HL-60 (cell line): ENCODE measurements around the gene OSBPL3.
"Not testable (repeated sequence)": the region's sequence is repeated elsewhere in the genome, so short reads cannot be mapped to it uniquely, and the experiment has no call there.

ENCODE experiments used
- DNase-seq, 2 experiments: peaks; one replicate each; pipeline ENCODE4 v3.0.0-alpha.2; 2010 to 2020; ENCODE audit warnings: low read depth in 1 of 2, low spot score in 1 of 2
- H3K27ac ChIP-seq: fragments of 250-450 bp; sonication (Bioruptor Pico); replicated peaks from 2 replicates; pipeline ENCODE4 v1.5.1; 2020; ENCODE audit warnings: mild to moderate bottlenecking, moderate library complexity
- H3K27me3 ChIP-seq: fragments of 250-450 bp; sonication (Bioruptor Pico); 2 replicates; pipeline ENCODE4 v1.5.1; 2021; ENCODE audit warnings: mild to moderate bottlenecking, moderate library complexity; ENCODE audit not compliant: insufficient read depth, poor library complexity, severe bottlenecking
- H3K4me3 ChIP-seq: replicated peaks from 2 replicates; pipeline ENCODE4 v1.5.1; 2011; ENCODE audit warnings: mild to moderate bottlenecking, control low read depth, low read length; ENCODE audit not compliant: insufficient read depth
- GABPA ChIP-seq: IDR thresholded peaks from 2 replicates; pipeline ENCODE4 v1.6.1; 2012; ENCODE audit warnings: low read depth
- POLR2AphosphoS5 ChIP-seq: IDR thresholded peaks from 2 replicates; pipeline ENCODE4 v1.6.1; 2012; ENCODE audit warnings: low read depth
- REST ChIP-seq: IDR thresholded peaks from 2 replicates; pipeline ENCODE4 v1.6.1; 2012; ENCODE audit warnings: low read depth; ENCODE audit not compliant: insufficient replicate concordance
- SPI1 ChIP-seq: IDR thresholded peaks from 2 replicates; pipeline ENCODE4 v1.6.1; 2012; ENCODE audit warnings: low read depth, mild to moderate bottlenecking, borderline replicate concordance
- TF ChIP-seq, protein P1 (sequence below): IDR thresholded peaks from one replicate; pipeline ENCODE4 v1.5.1; 2011; ENCODE audit warnings: low read length, control low read depth, inconsistent platforms; ENCODE audit not compliant: insufficient read depth

The OSBPL3 gene

GRCh38 chr7:24908166-24908565 is 71.8 kb downstream of the OSBPL3 start:
- no peak for DNase-seq
- no peak overlapping the region for H3K4me3 ChIP-seq
- H3K27ac ChIP-seq = no peak overlapping the region
- H3K27me3 ChIP-seq = no peaks in the 10 kb centered on the region
- TF ChIP-seq SPI1 (no peak), REST (no peak), POLR2AphosphoS5 (no peak), GABPA (no peak)
- TF ChIP-seq, protein P1, sequence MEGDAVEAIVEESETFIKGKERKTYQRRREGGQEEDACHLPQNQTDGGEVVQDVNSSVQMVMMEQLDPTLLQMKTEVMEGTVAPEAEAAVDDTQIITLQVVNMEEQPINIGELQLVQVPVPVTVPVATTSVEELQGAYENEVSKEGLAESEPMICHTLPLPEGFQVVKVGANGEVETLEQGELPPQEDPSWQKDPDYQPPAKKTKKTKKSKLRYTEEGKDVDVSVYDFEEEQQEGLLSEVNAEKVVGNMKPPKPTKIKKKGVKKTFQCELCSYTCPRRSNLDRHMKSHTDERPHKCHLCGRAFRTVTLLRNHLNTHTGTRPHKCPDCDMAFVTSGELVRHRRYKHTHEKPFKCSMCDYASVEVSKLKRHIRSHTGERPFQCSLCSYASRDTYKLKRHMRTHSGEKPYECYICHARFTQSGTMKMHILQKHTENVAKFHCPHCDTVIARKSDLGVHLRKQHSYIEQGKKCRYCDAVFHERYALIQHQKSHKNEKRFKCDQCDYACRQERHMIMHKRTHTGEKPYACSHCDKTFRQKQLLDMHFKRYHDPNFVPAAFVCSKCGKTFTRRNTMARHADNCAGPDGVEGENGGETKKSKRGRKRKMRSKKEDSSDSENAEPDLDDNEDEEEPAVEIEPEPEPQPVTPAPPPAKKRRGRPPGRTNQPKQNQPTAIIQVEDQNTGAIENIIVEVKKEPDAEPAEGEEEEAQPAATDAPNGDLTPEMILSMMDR = no peak

DNA sequence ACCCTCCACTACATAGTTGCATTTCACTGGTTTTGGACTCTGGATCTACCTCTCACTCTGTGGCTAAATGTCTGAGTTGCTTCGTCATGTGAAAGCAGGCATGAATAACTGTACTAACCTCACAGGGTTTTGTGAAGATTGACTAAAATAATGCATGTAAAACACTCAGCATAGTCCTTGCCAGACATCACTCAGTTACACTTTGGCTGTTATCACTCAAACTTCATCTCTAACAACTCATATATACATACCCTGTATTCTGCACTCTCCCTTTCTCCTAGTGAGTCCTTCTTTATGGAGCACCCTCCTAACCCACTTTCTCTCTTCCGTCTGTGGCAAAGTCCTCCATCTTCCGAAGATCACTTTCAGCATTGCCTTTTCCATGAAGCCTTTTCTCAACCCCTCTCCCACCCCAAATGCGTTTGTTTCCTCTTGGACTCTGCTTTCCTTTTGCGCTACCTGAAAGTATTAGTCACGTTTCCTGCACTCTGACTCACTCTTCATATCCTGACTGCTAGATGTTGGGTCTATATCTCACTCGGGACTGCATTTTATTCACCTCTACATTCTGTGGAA is 72.6 kb downstream of the OSBPL3 start:
- no peak overlapping the region for H3K27ac ChIP-seq
- H3K4me3 ChIP-seq = no peak overlapping the region
- no peak for DNase-seq
- TF ChIP-seq, protein P1 = no peak
- H3K27me3 ChIP-seq = no peaks in the 10 kb centered on the region

GRCh38 chr7:24905996-24906770 is 73.8 kb downstream of the OSBPL3 start:
- TF ChIP-seq POLR2AphosphoS5 (no peak), GABPA (no peak), SPI1 (no peak), REST (no peak)
- TF ChIP-seq, protein P1 = no peak
- no peak overlapping the region for H3K27ac ChIP-seq
- no peaks in the 10 kb centered on the region for H3K27me3 ChIP-seq
- H3K4me3 ChIP-seq = no peak overlapping the region
- no peak for DNase-seq

DNA sequence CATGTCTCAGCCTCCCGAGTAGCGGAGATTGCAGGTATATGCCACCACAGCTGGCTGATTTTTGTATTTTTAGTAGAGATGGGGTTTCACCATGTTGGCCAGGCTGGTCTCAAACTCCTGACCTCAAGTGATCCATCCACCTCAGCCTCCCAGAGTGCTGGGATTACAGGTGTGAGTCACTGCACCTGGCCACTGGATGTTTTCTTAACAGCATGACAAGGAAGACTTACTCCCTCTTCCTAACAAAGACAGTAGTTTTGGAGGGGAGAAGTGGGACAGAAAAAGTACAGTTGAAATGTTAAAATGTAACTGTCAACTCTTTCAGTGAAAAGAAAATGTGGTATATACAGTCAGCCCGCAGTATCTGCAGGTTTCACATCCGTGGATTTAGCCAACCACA is 76.0 kb downstream of the OSBPL3 start:
- not testable (repeated sequence) for H3K27ac ChIP-seq, H3K27me3 ChIP-seq, DNase-seq

More for the DNA sequence above, 76.0 kb downstream of the OSBPL3 start:
- H3K4me3 ChIP-seq = not testable (repeated sequence)
